ENCODE measurements around the gene RFT1. TPM values are rescaled to one million over a fixed set of nuclear protein-coding genes. Genes with fewer than 3 reads are reported as not detected.
A peak's percentile ranks its signal among the peaks of the same experiment; 100 is the strongest.

Gene RFT1
- total and polyA plus RNA-seq, 2 of the 13 experiments (the other 11 are each of a cell fraction or from before 2014, with no cell fraction given): 23.2 to 37.0 TPM

GRCh38 chr3:53169045-53169831 lies 39.0 kb upstream of the RFT1 start (continued):
- TF ChIP-seq AHDC1 (CRISPR knock-in tag; IDR thresholded peaks at IDR 0.05; ENCODE audit: borderline replicate concordance) (no peak), ZFP91 (CRISPR knock-in tag; IDR thresholded peaks at IDR 0.05; ENCODE audit: borderline replicate concordance) (peak; percentile 18; the same call in 1 of the 2 replicates), BCLAF1 (IDR thresholded peaks at IDR 0.05) (no peak), HNF4G (IDR thresholded peaks at IDR 0.05; ENCODE audit: borderline replicate concordance, low read depth, low read length) (no peak), HNF4G (CRISPR knock-in tag; IDR thresholded peaks at IDR 0.05; ENCODE audit: borderline replicate concordance, low read depth) (no peak), ZNF260 (CRISPR knock-in tag; IDR thresholded peaks at IDR 0.05; ENCODE audit: borderline replicate concordance, low read depth) (no peak), ZNF577 (CRISPR knock-in tag; IDR thresholded peaks at IDR 0.05; ENCODE audit: borderline replicate concordance, low read depth) (no peak), ASH2L (IDR thresholded peaks at IDR 0.05; ENCODE audit: insufficient read length, low read depth, low read length) (peak; percentile 35), MLX (CRISPR knock-in tag; IDR thresholded peaks at IDR 0.05) (no peak), THAP7 (CRISPR knock-in tag; IDR thresholded peaks at IDR 0.05) (no peak), TFDP1 (CRISPR knock-in tag; IDR thresholded peaks at IDR 0.05; ENCODE audit: borderline replicate concordance) (no peak), PCBP2 (optimal IDR thresholded peaks at IDR 0.05; ENCODE audit: low read depth, low read length, poor library complexity, severe bottlenecking) (no peak), KDM5B (CRISPR knock-in tag; IDR thresholded peaks at IDR 0.05; ENCODE audit: borderline replicate concordance) (no peak), MAFG (CRISPR knock-in tag; IDR thresholded peaks at IDR 0.05) (no peak), RELA (CRISPR knock-in tag; IDR thresholded peaks at IDR 0.05) (no peak)
